GM03348 (cell line): ENCODE data around the gene ABL1.

Experiments used
- DNase-seq: peaks from one replicate; pipeline ENCODE4 v3.0.0; 2012; ENCODE audit warnings: low spot score

The ABL1 gene

GRCh38 chr9:130919559-130920145, 84.6 kb downstream of the ABL1 start:
- DNase-seq = no peak

- DNase-seq = no peak
Measured at GRCh38 chr9:130920233-130920632, 85.2 kb downstream of the ABL1 start.

- DNase-seq = no peak
Measured at GRCh38 chr9:130920762-130921299, 85.8 kb downstream of the ABL1 start.

DNA sequence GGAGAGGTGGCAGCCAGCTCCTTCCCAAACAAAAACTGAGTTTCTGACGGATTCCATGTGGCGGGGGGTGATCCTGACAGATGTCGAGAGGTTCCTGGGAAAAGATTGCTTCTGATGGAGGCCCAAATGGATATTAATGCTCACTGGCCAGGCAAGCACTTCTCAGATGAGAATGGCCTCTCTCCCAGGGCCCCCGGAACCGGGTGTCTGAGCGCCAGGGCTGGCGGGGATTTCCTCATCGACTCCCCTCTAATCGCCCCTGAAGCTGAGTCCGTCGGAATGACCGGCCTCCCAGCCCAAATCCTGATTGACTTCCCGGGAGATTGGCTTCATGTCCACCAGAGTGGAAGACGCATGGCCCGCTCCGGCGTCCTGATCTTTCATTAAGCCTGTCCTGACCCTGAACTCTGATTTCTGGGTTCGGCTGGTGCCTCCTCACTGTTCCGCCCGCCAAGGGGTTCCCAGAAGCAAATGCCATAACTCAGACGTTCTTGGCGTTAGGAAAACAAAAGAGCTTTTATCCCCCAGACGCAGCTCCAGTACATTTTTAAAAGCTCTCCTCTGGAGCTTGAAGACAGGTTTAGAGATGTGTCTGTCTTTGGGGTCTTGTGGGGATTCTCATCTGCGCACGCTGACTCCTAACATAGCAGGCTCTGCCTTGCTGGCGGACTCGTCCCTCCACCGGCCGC, 86.4 kb downstream of the ABL1 start:
- no peak for DNase-seq

DNA sequence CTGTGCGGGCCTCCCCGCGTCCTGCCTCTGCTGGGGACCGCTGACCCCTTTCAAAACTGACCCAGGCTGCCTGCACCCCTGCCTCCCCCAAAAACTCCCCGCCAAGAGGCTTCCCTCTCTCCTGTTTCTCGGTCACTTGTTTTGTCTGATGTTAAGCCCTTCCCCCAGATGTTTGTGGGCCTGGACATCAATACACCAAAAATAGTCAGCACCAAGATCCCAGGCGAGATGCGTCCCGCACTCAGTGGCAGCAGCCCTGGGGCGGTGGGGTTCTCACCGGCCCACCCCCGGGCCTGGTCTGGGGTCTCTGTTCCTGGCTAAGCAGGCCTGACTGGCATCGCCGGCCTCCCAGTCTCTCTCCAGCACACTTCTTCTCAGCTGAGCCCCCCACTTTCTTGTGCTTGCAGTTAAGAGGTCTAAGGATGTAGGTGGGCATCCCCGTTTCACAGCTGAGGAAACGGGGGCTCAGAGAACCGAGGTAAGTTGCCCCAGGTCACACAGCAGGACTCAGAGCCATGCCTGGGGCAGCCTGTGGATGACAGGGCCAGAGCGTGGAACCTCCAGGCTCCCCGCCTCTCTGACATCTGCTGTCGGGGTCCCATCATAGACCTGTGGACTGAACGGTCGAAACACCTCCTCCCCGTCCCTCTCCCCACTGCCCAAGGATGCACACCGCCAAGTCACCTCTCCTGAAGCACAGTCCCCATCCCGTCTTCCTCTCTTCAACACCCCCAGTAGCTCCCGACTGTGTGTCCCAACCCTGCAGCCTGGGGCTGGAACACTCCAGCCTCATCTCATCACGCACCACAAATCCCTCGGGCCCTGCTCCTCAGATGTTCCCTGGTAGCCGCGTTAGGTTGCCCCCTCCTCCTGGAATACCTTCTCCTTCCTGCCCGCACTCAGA, 87.2 kb downstream of the ABL1 start:
- DNase-seq = no peak

- no peak for DNase-seq
Measured at GRCh38 chr9:130922893-130923610, 88.0 kb downstream of the ABL1 start.

DNA sequence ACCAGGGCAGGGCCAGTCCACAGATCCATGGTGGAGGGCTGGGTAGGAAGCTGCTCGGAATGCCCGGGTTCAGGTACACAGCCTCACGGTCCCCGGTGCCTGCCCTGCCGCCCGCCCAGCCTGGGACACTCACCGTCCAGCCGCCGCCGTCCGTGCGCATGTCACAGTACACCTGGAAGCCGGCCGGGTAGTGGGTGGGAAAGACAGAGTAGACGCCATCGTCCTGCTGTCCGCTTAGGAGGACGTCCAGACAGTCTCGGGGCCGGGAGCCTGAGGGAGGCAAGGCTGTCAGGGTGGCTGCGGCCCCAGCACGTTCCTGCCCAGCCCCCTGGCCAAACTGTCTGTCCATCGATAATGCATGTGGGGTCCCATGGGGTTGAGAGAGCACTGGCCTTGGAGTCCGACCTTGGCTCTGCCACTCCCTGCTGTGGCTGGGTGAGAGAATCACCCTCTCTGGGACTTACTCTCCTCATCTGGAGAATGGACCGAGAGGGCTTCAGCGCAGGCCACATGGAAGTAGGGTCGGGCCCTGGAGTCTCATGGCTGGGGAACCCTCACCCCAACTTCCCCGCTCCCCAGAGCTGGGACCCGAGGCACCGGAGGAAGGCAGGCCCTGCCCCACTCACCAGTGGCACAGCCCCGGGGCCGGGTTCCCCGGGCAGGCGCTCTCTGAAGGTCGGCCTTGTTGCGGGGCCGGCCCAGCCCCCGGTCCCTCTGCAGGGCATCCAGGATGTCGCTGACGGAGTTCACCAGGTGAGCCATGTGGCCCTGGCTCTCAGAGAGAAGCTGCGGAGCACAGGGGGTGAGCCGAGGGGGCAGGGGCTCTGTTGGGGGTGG, 88.8 kb downstream of the ABL1 start:
- DNase-seq = no peak

DNA sequence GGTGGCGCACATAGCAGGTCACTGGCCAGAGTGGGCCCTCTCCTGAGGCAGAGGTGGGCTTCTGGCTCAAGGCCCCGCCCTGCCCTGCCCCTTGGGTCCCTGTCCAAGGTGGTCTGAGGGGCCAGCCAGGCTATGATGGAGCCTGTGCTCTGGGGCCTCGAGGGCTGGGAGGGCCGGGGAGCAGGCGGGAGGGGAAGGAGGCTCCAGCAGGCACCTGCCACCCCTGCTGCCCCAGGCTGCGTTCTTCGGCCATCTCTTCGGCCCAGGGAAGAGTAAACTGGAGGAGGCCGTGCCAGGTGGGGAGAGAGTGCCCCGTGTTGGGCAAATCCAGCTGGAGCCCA, 89.4 kb downstream of the ABL1 start:
- DNase-seq = no peak

- DNase-seq = no peak
Measured at GRCh38 chr9:130925050-130925678, 90.1 kb downstream of the ABL1 start.

GRCh38 chr9:130927338-130927737, 92.3 kb downstream of the ABL1 start:
- no peak for DNase-seq

- peak; percentile 63 for DNase-seq
Measured at GRCh38 chr9:130927995-130928900, 93.2 kb downstream of the ABL1 start.

DNA sequence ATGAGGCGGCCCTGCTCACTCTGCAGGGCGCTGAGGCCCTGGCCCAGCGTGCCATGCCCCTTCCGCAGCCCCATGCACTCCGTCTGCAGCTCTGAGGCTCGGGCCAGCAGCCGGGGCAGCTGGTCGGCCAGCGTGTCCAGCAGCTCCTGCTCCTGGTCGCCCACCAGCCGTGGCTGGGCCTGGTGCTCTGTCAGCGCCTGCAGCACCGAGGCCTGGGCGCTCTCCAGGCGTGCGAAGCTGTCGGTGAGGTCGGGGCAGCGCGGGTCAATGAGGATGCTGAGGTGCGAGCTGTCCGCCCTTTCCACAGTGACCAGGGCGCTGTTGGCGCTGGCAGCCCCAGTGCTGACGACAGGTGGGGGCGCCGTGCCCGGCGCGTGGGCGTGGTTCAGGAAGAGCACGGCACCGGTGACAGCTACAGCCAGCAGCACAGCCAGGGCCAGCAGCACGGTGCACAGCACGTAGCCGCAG, 94.6 kb downstream of the ABL1 start:
- DNase-seq = no peak

DNA sequence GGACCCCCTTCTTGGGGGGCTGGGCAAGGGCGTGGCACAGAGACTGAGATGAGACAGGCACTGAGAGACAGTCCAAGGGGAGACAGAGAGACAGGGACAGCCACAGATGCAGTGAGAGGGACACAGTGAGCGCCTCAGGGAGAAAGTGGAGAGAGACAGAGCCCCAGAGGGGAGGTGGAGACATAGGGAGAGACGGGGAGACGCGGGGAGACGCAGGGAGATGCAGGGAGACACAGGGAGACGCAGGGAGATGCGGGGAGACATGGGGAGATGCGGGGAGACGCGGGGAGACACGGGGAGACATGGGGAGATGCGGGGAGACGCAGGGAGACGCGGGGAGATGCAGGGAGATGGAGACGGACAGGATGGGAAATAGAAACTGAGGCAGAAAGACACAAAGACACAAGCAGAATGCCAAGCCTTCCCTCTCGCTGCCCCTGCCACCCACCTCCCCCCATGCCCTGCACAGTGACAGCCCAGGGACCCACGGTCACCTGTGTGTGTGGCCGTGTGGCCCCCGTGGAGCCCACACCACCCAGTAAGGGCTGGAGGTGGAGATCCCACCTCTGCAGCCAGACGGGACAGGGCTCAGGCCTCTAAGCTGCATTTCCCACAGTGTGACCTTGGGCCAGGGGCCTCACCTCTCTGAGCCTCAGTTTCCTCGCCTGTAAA, 95.2 kb downstream of the ABL1 start:
- no peak for DNase-seq

DNA sequence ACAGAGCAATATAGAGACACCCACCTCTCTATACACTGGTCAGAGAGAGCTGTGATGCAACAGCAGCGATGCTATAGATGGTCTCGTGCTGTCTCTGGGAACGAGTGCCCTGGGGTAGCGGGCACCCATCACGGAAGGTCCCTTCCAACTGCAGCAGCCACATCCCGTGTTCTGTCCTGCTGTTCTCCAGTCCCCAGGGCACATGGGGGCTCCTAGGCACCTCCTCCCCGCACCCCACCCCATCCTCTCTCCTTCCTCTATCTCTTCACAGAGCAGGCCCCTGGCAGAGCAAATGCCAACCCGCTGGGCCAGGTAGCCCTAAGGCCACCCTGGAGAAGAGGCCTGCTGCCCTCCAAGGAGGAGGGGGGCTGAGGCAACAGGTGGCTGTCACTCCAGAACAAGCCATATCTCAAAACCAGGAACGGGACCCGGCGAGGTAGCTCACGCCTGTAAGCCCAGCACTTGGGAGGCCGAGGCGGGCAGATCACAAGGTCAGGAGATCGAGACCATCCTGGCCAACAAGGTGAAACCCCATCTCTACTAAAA, 95.8 kb downstream of the ABL1 start:
- DNase-seq = no peak

DNA sequence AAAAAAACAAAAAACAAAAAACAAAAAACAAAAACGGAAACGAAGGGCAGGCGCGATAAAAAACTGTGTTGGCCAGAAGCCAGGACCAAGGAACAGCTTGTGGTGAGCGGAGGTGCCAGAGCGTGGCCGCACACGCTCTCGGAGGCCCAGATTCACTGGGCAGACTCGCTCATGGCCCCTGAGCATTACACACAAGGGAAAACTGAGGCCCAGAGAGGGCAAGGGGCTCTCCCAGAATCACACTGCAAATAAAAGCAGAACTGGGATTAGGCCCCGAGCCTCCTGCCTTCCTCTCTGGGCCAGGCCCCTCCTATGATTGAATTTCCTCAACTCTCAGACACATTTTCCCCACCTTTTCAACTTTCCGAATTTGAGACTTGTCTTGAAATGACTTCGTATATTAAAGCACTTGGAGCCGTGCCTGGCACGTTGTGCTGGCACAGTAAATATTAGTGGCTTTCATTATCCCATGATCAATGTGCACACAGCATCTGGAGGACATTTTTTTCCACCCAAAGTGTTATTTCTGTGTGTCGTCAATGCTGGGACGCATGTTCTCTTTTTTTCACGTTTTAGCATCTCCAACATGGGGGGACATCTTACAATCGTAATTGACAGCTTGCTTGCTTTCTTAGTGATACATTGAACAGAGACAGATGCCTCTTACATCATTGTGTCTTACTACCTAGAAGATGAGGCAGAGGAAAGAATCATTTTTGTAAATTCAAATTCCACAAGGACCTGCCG, 96.6 kb downstream of the ABL1 start:
- DNase-seq = no peak

DNA sequence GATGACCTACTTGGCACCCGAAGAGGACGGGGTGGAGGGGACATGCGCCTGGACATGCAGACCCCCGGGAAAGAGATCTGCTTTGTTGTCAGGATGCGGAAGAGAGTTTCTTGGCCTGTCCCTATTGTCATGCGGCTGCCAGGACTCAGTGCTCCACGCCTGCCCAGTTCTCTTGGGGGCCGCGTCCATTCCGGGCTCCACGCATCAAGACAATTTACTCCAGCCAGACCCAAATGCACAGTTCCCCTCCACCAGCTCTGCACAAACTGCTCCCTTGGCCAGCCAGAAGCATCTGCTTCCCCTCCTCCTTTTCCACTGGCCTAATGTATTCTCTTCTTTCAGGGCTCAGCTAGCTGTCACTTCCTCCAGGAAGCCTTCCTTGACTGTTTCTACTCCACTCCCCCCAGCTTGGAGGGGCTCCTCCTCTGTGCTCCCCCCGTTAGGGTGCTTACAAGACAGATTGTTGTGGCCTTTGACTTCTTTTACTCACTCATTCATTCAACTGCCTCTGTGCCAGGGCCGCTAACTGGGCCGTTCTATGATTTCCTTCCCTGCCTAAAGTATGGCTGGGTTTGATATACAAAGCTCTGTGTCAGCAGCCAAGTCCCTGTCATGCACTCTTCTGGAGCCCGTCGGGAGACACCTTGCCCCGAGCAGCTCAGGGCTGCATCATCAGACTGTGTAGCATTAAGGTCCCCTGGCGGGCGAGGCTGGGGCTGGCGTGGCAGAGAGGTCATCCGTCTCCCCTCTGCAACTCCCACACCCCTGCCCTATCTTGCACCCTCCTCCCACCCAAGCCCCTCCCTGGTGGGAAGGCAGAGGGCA, 97.4 kb downstream of the ABL1 start:
- DNase-seq = peak; percentile 46
